GM12874 (cell line): ENCODE results near the gene ATP1A2.

Experiments used
- CTCF ChIP-seq: IDR thresholded peaks from 2 replicates; pipeline ENCODE4 v1.5.1; 2011; ENCODE audit warnings: low read depth, mild to moderate bottlenecking, control low read depth, low read length, moderate library complexity; ENCODE audit not compliant: insufficient read depth

The ATP1A2 gene

DNA sequence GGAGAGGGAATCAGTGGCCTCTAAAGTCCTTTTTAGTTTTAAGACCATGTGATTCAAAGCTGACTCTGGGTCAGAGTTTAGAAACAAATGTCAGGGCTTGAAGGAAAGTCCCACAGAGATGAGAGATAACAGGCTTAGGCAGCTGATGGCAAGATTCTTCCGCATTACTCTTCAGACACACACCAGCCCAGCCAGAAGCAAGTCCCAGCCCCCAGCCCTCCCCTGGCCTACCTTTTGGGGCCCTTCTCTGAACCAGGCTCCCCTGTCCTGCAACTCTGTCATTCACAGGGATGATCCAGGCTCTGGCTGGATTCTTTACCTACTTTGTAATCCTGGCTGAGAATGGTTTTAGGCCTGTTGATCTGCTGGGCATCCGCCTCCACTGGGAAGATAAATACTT lies 61.7 kb downstream of the ATP1A2 start:
- TF ChIP-seq CTCF: no peak

DNA sequence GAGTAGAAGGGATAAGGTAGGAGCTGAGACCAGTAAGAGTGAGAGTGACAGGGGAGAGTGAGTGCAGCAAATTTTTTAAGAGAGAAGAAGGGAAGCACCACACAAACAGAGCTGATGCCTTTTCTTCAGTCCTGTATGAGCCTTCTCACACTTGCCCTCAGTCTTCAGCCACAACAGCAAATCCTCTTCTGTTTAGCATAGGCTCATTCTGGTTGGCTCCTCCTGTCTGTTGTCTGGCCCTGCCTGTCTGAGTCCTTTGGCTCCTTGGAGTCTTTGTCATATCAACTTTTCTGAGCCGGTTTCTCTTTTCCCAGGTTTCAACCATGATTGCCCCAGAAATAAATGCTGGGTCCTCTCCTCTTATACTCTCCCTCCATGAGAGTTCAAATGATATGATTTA lies 62.1 kb downstream of the ATP1A2 start:
- TF ChIP-seq CTCF: no peak

- no peak for TF ChIP-seq CTCF
Measured at GRCh38 chr1:160178731-160179130, 63.2 kb downstream of the ATP1A2 start.

DNA sequence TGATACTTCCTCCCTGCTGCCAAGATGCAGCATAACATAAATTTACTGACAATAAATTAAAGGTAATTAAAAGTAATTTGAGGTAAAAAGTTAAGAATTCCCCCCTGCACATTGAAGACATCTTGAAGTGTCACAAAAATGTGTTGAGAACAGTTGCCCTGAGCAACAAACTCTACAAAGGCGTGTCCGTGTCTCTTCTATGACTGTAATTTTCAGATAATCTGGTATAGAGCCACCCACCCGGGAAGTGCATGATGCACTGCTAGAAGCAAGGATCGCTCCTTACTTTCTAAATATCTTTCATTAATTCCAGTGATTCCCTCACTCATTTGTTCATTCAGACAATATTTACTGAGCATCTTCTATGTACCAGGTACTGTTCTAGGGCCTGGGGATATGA lies 63.8 kb downstream of the ATP1A2 start:
- no peak for TF ChIP-seq CTCF

GRCh38 chr1:160186246-160186645 lies 70.7 kb downstream of the ATP1A2 start:
- TF ChIP-seq CTCF: no peak

DNA sequence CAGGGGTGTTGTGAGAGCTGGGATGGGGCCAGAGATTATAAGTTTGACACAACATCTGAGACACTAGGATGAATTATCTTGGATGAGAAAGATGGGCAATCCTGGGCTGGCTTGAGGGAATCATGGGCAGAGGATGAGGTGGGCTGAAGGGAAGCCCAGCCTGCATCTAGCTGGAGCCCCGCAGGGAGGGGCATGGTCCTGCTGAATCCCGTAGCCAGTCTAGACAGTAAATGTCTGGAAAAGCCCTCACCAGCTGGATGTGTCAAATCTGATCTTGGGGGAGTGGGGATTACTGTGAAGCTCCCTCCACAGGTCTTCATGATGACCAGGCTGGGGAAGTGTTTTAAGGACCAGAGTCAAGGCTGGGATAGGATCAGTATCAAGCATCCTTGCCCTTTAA lies 71.2 kb downstream of the ATP1A2 start:
- no peak for TF ChIP-seq CTCF

- TF ChIP-seq CTCF: no peak
Measured at GRCh38 chr1:160187407-160187806, 71.8 kb downstream of the ATP1A2 start.

DNA sequence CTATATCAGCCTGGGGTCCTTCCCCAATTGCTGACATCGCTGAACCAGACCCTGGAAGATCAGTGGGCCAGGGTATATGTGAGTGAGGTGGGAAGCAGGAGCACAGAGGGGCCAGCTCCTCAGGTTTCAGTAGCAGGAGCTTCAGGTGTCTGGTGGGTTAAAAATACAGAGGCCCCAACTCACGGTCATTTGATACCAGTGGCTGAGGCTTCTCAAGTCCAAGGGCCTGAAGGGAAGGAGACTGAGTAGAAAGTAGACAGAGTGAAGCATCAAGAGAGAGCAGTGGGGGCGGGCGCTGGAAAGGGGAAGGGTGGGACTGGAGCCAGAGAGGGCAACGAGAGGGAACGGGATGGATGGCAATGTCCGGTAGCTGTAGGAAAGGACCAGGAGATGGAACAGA lies 72.8 kb downstream of the ATP1A2 start:
- no peak for TF ChIP-seq CTCF
